ENCODE data around the gene ARMC2.

DNA sequence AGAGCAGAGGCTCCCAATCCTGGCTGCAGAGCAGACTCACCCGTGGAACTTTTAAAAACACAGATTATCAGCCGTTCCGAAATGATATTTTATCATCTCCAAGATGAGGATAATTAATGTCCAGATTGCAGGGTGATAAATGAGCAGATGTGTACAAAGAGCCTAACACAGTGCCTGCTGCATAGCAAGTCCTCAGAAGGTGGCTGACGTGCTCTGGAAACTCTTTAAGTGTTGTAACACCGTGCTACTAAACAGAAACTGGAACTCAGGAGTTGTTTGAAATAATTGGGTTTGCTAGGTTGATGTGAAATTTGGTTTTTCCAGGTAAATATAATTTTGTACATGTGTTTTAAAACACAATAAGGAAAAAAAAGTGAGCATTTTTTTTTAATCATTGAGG lies 118.0 kb downstream of the ARMC2 start:
- TF ChIP-seq POLR2AphosphoS5 (IDR thresholded peaks at IDR 0.05) = no peak
- TF ChIP-seq POLR2A (IDR thresholded peaks at IDR 0.05) = no peak
- TF ChIP-seq, protein P1, sequence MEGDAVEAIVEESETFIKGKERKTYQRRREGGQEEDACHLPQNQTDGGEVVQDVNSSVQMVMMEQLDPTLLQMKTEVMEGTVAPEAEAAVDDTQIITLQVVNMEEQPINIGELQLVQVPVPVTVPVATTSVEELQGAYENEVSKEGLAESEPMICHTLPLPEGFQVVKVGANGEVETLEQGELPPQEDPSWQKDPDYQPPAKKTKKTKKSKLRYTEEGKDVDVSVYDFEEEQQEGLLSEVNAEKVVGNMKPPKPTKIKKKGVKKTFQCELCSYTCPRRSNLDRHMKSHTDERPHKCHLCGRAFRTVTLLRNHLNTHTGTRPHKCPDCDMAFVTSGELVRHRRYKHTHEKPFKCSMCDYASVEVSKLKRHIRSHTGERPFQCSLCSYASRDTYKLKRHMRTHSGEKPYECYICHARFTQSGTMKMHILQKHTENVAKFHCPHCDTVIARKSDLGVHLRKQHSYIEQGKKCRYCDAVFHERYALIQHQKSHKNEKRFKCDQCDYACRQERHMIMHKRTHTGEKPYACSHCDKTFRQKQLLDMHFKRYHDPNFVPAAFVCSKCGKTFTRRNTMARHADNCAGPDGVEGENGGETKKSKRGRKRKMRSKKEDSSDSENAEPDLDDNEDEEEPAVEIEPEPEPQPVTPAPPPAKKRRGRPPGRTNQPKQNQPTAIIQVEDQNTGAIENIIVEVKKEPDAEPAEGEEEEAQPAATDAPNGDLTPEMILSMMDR (IDR thresholded peaks at IDR 0.05 in 8 of 11, conservative IDR thresholded peaks at IDR 0.05 in 3 of 11) = no peak
